Mesendoderm (in vitro differentiated cells): ENCODE data around the gene INSM1.

Experiments used
- DNase-seq: peaks from one replicate; pipeline ENCODE4 v3.0.0; 2013
- H2AK5ac ChIP-seq: 2 replicates; pipeline ENCODE4 v1.6.1; 2013; ENCODE audit warnings: low read length, inconsistent platforms
- H2BK120ac ChIP-seq: 2 replicates; pipeline ENCODE4 v1.6.1; 2013; ENCODE audit warnings: low read depth, mild to moderate bottlenecking, low read length, moderate library complexity, mixed read lengths
- H2BK15ac ChIP-seq: replicated peaks from 2 replicates; pipeline ENCODE4 v1.6.1; 2013; ENCODE audit warnings: low read depth, mild to moderate bottlenecking, moderate library complexity
- H2BK5ac ChIP-seq: 2 replicates; pipeline ENCODE4 v1.6.1; 2013; ENCODE audit warnings: low read length, inconsistent platforms
- H3K18ac ChIP-seq: 2 replicates; pipeline ENCODE4 v1.6.1; 2013; ENCODE audit warnings: mild to moderate bottlenecking, low read length, mixed read lengths
- H3K23ac ChIP-seq: one replicate; pipeline ENCODE4 v1.6.1; 2013; ENCODE audit warnings: low read length
- H3K27ac ChIP-seq: 2 replicates; pipeline ENCODE4 v1.5.1; 2013; ENCODE audit warnings: low read depth, mild to moderate bottlenecking, inconsistent platforms, low read length, moderate library complexity
- H3K27me3 ChIP-seq: 2 replicates; pipeline ENCODE4 v1.6.1; 2013; ENCODE audit warnings: low read length, control low read depth, mild to moderate bottlenecking, inconsistent platforms; ENCODE audit not compliant: insufficient read depth, poor library complexity
- H3K36me3 ChIP-seq: 2 replicates; pipeline ENCODE4 v1.6.1; 2013; ENCODE audit warnings: low read length, inconsistent platforms; ENCODE audit not compliant: control insufficient read depth, insufficient read depth
- H3K4ac ChIP-seq: one replicate; pipeline ENCODE4 v1.6.1; 2013; ENCODE audit warnings: low read depth, mild to moderate bottlenecking, low read length, moderate library complexity
- H3K4me1 ChIP-seq: 2 replicates; pipeline ENCODE4 v1.6.1; 2013; ENCODE audit warnings: low read depth, low read length, inconsistent platforms; ENCODE audit not compliant: control insufficient read depth
- H3K4me2 ChIP-seq: 2 replicates; pipeline ENCODE4 v1.6.1; 2013; ENCODE audit warnings: low read length
- H3K4me3 ChIP-seq: 2 replicates; pipeline ENCODE4 v1.5.1; 2013; ENCODE audit warnings: mild to moderate bottlenecking, low read length
- H3K56ac ChIP-seq: one replicate; pipeline ENCODE4 v1.6.1; 2013; ENCODE audit warnings: low read length
- H3K79me1 ChIP-seq: 2 replicates; pipeline ENCODE4 v1.6.1; 2013; ENCODE audit warnings: low read length, inconsistent platforms
- H3K79me2 ChIP-seq: 2 replicates; pipeline ENCODE4 v1.6.1; 2013; ENCODE audit warnings: mild to moderate bottlenecking, low read length; ENCODE audit not compliant: control insufficient read depth, insufficient read depth
- H3K9ac ChIP-seq: 2 replicates; pipeline ENCODE4 v1.6.1; 2013; ENCODE audit warnings: low read length, inconsistent platforms
- H4K5ac ChIP-seq: one replicate; pipeline ENCODE4 v1.6.1; 2013; ENCODE audit warnings: low read length
- H4K8ac ChIP-seq: one replicate; pipeline ENCODE4 v1.6.1; 2013; ENCODE audit warnings: low read depth, mild to moderate bottlenecking, control low read depth, low read length, moderate library complexity
- WGBS: extraction: QIAGEN DNeasy Blood & Tissue Kit; methylation state at CpG from one replicate; pipeline ENCODE4 v1.1.7; 2013; ENCODE audit warnings: low lambda C conversion rate, missing lambda C conversion rate; ENCODE audit not compliant: insufficient coverage; ENCODE audit errors: extremely low coverage; 5-methylcytosine and 5-hydroxymethylcytosine counted together

Gene INSM1

GRCh38 chr20:20327746-20328145, 40.2 kb upstream of the INSM1 start:
- no peak for DNase-seq
- Histone ChIP-seq H3K79me1 (no peaks in the 10 kb centered on the region), H3K36me3 (no peaks in the 10 kb centered on the region), H3K23ac (no peak overlapping the region), H3K27me3 (no peaks in the 10 kb centered on the region), H2BK120ac (no peak overlapping the region), H3K27ac (no peak overlapping the region), H2BK5ac (no peak overlapping the region), H4K8ac (no peak overlapping the region), H3K4ac (no peak overlapping the region), H3K56ac (no peak overlapping the region), H3K18ac (no peak overlapping the region), H3K79me2 (no peaks in the 10 kb centered on the region), H3K4me1 (no peaks in the 10 kb centered on the region), H2AK5ac (no peak overlapping the region), H2BK15ac (no peak overlapping the region), H3K4me2 (no peak overlapping the region), H4K5ac (no peak overlapping the region), H3K9ac (no peak overlapping the region), H3K4me3 (no peak overlapping the region)
- no CpG with 5 or more reads among the region's 6 CpGs for WGBS

GRCh38 chr20:20329564-20329963, 38.3 kb upstream of the INSM1 start:
- Histone ChIP-seq H3K9ac (no peak overlapping the region), H3K79me1 (no peaks in the 10 kb centered on the region), H3K4me2 (no peak overlapping the region), H3K27me3 (no peaks in the 10 kb centered on the region), H4K8ac (no peak overlapping the region), H2BK120ac (no peak overlapping the region), H4K5ac (no peak overlapping the region), H3K56ac (no peak overlapping the region), H3K18ac (no peak overlapping the region), H3K23ac (no peak overlapping the region), H3K36me3 (no peaks in the 10 kb centered on the region), H2BK5ac (no peak overlapping the region), H2BK15ac (no peak overlapping the region), H3K27ac (no peak overlapping the region), H3K79me2 (no peaks in the 10 kb centered on the region), H2AK5ac (no peak overlapping the region), H3K4me3 (no peak overlapping the region), H3K4me1 (no peaks in the 10 kb centered on the region), H3K4ac (no peak overlapping the region)
- DNase-seq: no peak
- WGBS: no CpG with 5 or more reads among the region's 13 CpGs

GRCh38 chr20:20331156-20331555, 36.7 kb upstream of the INSM1 start:
- no peak for DNase-seq
- Histone ChIP-seq H3K9ac (no peak overlapping the region), H2AK5ac (no peak overlapping the region), H3K4ac (no peak overlapping the region), H3K79me1 (no peaks in the 10 kb centered on the region), H3K27ac (no peak overlapping the region), H3K27me3 (no peaks in the 10 kb centered on the region), H3K56ac (no peak overlapping the region), H3K23ac (no peak overlapping the region), H3K18ac (no peak overlapping the region), H2BK120ac (no peak overlapping the region), H3K4me2 (no peak overlapping the region), H3K79me2 (no peaks in the 10 kb centered on the region), H2BK5ac (no peak overlapping the region), H2BK15ac (no peak overlapping the region), H4K8ac (no peak overlapping the region), H3K4me1 (no peaks in the 10 kb centered on the region), H3K4me3 (no peak overlapping the region), H3K36me3 (no peaks in the 10 kb centered on the region), H4K5ac (no peak overlapping the region)
- no CpG with 5 or more reads among the region's 1 CpG for WGBS

- Histone ChIP-seq H3K79me1 (no peaks in the 10 kb centered on the region), H3K36me3 (no peaks in the 10 kb centered on the region), H3K27ac (no peak overlapping the region), H4K5ac (no peak overlapping the region), H3K9ac (no peak overlapping the region), H3K27me3 (no peaks in the 10 kb centered on the region), H3K4me3 (no peak overlapping the region), H3K18ac (no peak overlapping the region), H2BK15ac (no peak overlapping the region), H2BK5ac (no peak overlapping the region), H3K4me1 (no peaks in the 10 kb centered on the region), H2BK120ac (no peak overlapping the region), H3K23ac (no peak overlapping the region), H3K4ac (no peak overlapping the region), H2AK5ac (no peak overlapping the region), H4K8ac (no peak overlapping the region), H3K4me2 (no peak overlapping the region), H3K56ac (no peak overlapping the region), H3K79me2 (no peaks in the 10 kb centered on the region)
- no peak for DNase-seq
- WGBS: no CpG with 5 or more reads among the region's 2 CpGs
Measured at GRCh38 chr20:20331817-20332216, 36.1 kb upstream of the INSM1 start.

GRCh38 chr20:20333866-20334265, 34.0 kb upstream of the INSM1 start:
- no peak overlapping the region for H3K4me3 ChIP-seq
- no peak overlapping the region for H3K23ac ChIP-seq
- no peak for DNase-seq
- H3K27ac ChIP-seq: no peak overlapping the region
- no peaks in the 10 kb centered on the region for H3K27me3 ChIP-seq
- H3K4me2 ChIP-seq: no peak overlapping the region
- no peaks in the 10 kb centered on the region for H3K36me3 ChIP-seq
- H3K4ac ChIP-seq: no peak overlapping the region
- H4K8ac ChIP-seq: no peak overlapping the region
- no peak overlapping the region for H2BK5ac ChIP-seq
- H4K5ac ChIP-seq: no peak overlapping the region
- H2BK15ac ChIP-seq: no peak overlapping the region
- H3K56ac ChIP-seq: no peak overlapping the region
- H2AK5ac ChIP-seq: no peak overlapping the region
- no peak overlapping the region for H3K18ac ChIP-seq
- H3K9ac ChIP-seq: no peak overlapping the region
- WGBS: no CpG with 5 or more reads among the region's 6 CpGs
- no peak overlapping the region for H2BK120ac ChIP-seq
- H3K79me2 ChIP-seq: no peaks in the 10 kb centered on the region
- H3K4me1 ChIP-seq: no peaks in the 10 kb centered on the region
- H3K79me1 ChIP-seq: no peaks in the 10 kb centered on the region

GRCh38 chr20:20334489-20334888, 33.4 kb upstream of the INSM1 start:
- Histone ChIP-seq H3K56ac (no peak overlapping the region), H3K23ac (no peak overlapping the region), H3K27ac (no peak overlapping the region), H3K4ac (no peak overlapping the region), H3K18ac (no peak overlapping the region), H2BK5ac (no peak overlapping the region), H2BK15ac (no peak overlapping the region), H3K27me3 (no peaks in the 10 kb centered on the region), H2BK120ac (no peak overlapping the region), H3K9ac (no peak overlapping the region), H3K4me3 (no peak overlapping the region), H3K79me2 (no peaks in the 10 kb centered on the region), H4K8ac (no peak overlapping the region), H3K4me2 (no peak overlapping the region), H3K4me1 (no peaks in the 10 kb centered on the region), H2AK5ac (no peak overlapping the region), H4K5ac (no peak overlapping the region), H3K79me1 (no peaks in the 10 kb centered on the region), H3K36me3 (no peaks in the 10 kb centered on the region)
- WGBS: no CpG with 5 or more reads among the region's 5 CpGs
- no peak for DNase-seq
